Skin of body (tissue), 2 donors: ENCODE data around the gene GP9. TPM values are rescaled to one million over a fixed set of nuclear protein-coding genes. Genes with fewer than 3 reads are reported as not detected.
"Not testable (repeated sequence)": the region's sequence is repeated elsewhere in the genome, so short reads cannot be mapped to it uniquely, and the experiment has no call there.

ENCODE experiments used
- DNase-seq: peaks from one replicate; lab custom pipeline; 2025; lab: John Stamatoyannopoulos, UW
- total RNA-seq: library from RNA; depleted of rRNA; stranded (reverse); fragments of >200 nt; gene quantifications from one replicate; pipeline ENCODE4 v1.2.3, GENCODE V29; 2014

GP9 gene
- total RNA-seq, 1 donor from 2014 or later, result 0.49 TPM

GRCh38 chr3:129070086-129070885 is 9.7 kb downstream of the GP9 start:
- no peak for DNase-seq

- DNase-seq, result no peak
These were observed 16.6 kb downstream of the GP9 start for GRCh38 chr3:129077222-129077621.

DNA sequence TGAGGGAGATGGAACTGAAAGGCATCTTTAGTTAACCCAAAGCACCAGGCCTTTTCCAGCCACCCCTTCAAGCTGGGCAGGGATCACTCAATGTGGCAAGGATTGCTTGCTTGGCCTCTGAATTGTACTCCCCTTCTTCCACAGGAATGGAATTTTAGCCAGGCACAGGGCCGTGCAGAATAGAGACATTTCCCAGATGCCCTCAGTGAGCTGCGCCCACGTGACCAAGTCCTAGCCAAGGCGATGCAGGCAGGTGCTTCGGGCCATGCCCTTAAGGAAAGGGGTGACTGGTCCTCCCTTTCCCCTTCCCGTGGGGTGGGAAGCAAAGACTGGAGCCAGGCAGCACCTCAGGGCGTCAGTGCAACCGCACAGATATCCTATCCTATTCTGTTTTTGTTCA is 17.9 kb downstream of the GP9 start:
- DNase-seq, result no peak

GRCh38 chr3:129081503-129081902 is 20.9 kb downstream of the GP9 start:
- DNase-seq, result no peak

DNA sequence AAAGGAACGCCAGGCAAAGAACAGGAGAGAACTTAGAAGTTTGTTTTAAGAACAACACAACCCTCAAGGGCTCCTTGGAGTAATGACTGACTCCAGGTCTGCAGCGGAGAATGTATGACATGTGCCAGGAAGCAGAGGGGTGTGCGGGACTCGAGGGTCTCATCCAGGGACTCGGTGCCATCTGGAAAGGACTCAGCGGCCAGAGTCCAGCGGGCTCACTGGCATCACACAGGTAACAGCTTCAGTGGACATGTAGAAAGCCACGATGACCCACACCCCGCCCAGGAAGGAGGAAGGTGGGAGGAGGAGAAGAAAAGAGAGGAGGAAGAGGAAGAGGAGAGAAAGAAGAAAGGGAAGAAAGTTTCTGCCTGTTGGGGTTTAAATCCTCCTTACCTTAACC is 21.4 kb downstream of the GP9 start:
- DNase-seq, result no peak

GRCh38 chr3:129084501-129084900 is 23.9 kb downstream of the GP9 start:
- no peak for DNase-seq

GRCh38 chr3:129085165-129085715 is 24.7 kb downstream of the GP9 start:
- DNase-seq, result no peak

DNA sequence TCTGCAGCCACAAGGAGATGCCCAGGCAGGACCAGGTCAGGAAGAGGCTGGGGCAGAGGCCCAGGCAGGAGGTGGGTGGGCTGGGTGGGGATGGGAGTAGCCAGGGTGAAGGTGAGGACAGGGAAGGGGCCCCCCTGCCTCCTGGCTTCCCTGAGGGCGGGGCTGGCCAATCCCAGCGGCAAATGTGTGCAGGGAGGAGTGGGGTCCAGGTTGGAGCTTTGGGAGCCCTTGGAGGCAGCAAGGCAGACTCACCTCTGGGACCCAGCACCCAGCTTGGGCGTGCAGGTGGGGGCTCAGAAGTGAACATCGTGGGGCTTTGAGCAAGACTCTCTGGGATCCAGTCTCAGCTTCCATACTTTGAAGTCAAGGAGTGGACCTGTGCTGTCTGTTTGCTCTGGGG is 25.2 kb downstream of the GP9 start:
- DNase-seq, result no peak

DNA sequence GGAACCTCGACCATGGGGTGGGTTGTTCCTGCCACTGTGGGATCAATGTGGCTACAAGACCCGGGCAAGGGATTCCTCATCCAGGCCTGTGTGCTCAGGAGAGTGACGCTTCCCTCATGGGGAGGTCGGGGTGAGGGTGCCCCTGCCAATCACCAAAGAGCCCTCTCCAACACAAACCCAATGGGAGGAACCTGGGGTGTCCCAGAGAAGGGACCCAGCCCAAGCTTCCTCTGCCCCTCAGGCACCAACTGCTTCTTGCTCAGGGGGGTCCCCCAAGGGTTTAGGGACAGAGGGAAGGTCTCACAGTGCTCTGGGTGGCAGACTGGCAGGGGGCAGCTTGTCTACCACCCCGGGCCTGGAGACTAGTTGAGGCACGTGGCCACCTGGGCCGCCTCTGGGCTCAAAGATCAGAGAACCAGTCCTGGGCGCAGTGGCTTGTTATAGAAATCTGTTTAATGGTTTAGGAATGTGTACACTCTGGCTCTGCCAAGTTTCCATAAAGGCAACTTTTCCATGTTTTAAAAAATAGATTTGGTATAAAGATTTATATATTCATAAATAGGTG is 26.6 kb downstream of the GP9 start:
- DNase-seq, result peak; percentile 13

GRCh38 chr3:129087904-129088303 is 27.3 kb downstream of the GP9 start:
- peak; percentile 10 for DNase-seq

DNA sequence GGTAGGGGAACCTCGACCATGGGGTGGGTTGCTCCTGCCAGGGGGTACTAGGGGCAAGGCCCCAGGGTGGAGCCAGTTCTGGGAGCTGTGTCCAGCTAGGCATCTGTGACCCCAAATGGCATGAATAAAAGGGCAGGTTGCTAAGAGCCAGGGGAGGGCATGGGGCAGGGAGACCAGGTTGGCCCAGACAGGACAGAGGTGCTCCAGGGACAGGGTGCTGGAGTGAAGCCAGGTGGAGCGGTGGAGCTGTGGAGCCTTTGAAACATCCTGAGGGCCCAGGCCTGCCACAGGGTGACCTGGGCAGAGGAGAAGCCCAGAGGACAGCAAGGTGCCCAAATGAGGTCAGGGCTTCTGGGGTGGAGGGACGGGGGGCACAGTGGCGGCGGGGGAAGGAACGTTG is 27.7 kb downstream of the GP9 start:
- DNase-seq, result not testable (repeated sequence)

DNA sequence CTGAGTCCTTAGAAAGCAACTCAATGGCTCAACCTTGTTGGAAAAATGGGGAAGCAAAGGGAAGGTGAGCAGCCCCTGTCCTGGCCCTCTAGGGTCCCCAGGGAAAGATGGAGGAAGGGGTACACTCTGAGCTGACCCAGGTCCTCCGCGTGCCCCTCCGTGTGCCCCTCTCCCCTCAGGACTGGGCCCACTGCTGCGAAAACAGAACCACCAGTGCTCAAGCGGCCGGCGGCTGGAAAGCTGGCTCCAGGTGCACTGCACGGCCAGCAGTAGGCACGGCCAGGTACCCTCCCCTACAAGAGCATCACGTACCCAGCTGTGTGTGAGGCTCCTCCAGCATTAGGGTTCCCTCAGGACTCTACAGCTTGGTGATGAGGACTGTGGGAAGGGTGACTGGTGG is 34.7 kb downstream of the GP9 start:
- DNase-seq, result no peak

DNA sequence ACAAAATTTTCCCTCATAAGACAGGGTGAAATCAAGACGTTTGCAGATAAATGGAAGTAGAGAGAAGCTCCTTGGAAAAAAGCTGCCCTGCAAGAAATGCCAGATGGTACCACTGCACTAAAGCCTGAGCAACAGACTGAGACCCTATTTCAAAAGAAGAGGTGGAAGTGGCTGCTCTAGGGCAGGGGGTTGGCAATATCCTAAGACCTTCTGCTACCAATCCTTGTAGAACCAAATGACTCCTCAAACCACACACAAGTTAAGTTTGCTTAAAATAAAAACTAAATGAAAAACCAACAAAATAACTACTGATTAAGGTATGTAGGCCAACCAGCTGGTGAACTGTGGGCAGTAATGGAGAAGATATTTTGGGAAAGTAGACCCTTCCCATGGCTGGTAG is 39.7 kb downstream of the GP9 start:
- no peak for DNase-seq

- DNase-seq, result no peak
These were observed 41.0 kb downstream of the GP9 start for GRCh38 chr3:129101370-129102138.

DNA sequence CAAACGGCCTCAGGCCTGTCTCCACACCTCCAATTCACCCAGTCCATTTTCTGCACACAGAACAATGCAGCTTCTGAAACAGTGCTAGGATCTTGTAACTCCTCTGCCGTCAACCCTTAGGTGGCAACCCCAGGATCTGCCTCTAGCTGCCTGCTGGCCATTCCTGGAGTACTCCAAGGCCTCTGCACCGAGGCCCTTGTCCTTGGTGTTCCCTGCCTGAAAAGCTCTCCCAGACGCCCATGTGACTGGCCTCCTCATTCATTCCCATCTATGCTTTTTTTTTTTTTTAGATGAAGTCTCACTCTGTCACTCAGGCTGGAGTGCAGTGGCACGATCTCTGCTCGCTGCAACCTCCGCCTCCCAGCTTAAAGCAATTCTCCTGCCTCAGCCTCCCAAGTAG is 42.7 kb downstream of the GP9 start:
- DNase-seq, result no peak

- no peak for DNase-seq
These were observed 43.5 kb downstream of the GP9 start for GRCh38 chr3:129104051-129104450.

DNA sequence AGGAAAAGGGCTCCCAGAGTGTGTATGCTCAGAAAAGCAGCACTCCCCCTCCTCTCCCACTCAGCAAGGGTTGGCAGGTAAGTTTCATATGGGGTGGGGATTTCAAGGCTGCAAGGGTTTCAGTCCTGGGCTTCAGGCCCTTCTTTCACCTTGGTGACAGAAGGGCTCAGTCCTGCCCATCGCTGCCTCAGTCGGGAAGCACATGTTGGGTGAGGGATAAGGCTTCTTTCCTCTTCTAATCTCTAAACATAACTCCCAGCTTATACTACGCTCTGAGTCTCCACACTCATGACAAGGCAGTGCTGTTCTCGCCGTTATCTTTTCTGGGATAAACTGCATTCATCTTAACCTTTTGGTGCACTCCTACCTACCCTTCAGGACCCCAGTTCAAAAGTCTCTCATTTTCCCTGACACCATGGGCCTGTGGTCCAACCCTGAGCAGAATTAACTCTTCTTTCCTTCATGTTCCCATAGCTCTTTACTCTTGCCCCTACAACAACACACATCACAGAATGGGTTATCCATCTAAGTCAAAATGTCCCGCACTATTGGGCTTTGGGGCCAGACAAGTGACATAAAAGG is 44.0 kb downstream of the GP9 start:
- DNase-seq, result no peak

- no peak for DNase-seq
These were observed 45.3 kb downstream of the GP9 start for GRCh38 chr3:129105862-129106261.

DNA sequence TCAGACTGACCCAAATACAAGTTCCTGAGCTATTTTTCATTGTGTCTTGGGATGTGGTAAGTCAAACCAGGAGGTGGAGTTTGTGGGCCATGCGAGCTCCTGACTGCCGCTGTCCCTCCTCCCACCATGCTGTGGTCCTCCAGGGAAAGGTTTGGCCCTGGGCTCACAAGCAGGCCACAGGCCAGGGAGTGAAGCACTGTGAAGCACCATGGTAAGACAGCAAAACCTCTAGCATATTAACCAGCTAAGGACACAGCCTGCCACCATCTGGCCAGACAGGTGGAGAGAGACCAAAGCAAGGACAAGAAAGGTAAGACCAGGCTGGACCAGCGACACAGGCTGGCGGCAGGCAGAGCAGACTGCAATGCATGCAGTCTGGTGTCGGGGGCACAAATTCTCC is 45.7 kb downstream of the GP9 start:
- DNase-seq, result no peak

DNA sequence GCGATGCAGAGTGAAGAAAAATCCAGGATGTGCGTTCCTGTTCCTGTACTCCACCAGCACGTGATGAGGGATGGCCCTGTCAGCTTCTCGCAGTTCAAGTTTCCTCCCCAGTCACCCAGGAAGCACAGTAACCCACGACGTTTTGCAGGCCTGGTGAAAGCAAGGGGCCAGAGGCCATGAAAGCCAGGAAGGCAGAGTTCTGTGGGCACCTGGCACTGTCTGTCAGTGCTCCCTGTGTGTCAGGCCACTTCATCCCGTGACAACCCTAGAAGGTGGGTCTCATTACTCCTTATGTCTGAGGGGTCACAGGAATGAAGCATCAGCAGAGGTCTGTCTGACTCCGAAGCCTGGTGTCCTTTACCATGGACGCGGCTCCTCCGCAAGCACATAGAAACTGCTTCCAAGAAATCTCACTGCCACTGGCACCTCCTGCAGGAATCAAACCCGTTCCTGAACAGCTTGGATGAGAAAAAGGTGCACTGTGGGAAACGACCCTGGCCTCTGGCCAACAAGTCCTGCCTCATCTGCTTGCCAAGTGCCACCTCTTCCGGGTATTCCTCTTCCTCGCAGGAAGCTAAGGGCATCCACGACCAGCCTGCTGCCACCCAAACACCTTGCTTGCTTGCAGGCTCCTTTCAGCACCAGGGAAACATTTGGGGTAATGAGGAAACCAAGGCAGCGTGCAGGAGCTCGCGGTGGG is 46.4 kb downstream of the GP9 start:
- no peak for DNase-seq

DNA sequence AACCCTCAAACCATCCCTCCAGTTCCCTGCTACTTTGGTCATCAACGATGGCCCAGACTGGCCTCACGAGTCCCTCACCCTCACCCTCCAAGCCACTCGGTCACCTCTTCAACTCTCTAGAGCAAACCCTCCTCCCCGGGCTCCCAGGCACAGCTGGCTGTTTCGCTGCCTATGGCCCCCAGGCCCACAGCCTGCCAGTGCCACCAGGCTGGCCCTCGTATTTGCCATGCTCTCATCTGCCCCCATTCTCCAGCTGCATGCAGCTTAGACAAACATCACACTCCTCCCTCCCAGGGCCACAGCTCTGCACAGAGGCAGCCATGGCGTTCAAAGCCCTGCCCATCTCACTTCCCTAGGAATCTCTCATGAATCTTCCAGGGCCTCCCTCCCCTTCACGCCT is 47.2 kb downstream of the GP9 start:
- no peak for DNase-seq
